Non-pigmented ciliary epithelial cell (primary cell): ENCODE results near the gene PRMT6.
A peak's percentile ranks its signal among the peaks of the same experiment; 100 is the strongest.
"Not testable (repeated sequence)": the region's sequence is repeated elsewhere in the genome, so short reads cannot be mapped to it uniquely, and the experiment has no call there.

Experiments
- DNase-seq: peaks from one replicate; pipeline ENCODE4 v3.0.0-alpha.2; 2010; ENCODE audit warnings: low read depth

The PRMT6 gene

GRCh38 chr1:107093395-107093794, 36.9 kb downstream of the PRMT6 start:
- DNase-seq = not testable (repeated sequence)

- DNase-seq = no peak
Measured at GRCh38 chr1:107095647-107096046, 39.2 kb downstream of the PRMT6 start.

- DNase-seq = no peak
Measured at GRCh38 chr1:107096690-107097089, 40.2 kb downstream of the PRMT6 start.

- no peak for DNase-seq
Measured at GRCh38 chr1:107098961-107099360, 42.5 kb downstream of the PRMT6 start.

- DNase-seq = peak; percentile 1
Measured at GRCh38 chr1:107100331-107100984, 44.0 kb downstream of the PRMT6 start.

GRCh38 chr1:107105914-107106313, 49.4 kb downstream of the PRMT6 start:
- no peak for DNase-seq
